Esophagus muscularis mucosa (tissue), 3 donors: ENCODE data around the gene MTTP.

Experiments used
- CTCF ChIP-seq, 3 experiments: fragments of 200-600 bp in 2 of 3; fragments of 450-650 bp in 1 of 3; sonication (generic) in 2 of 3; IDR thresholded peaks; one replicate each; pipeline ENCODE4 v1.5.1; 2017 to 2019; ENCODE audit warnings: antibody characterized with exemption in 3 of 3, mild to moderate bottlenecking in 2 of 3, moderate library complexity in 1 of 3
- POLR2A ChIP-seq: fragments of 450-650 bp; IDR thresholded peaks from one replicate; pipeline ENCODE4 v1.6.1; 2017; ENCODE audit warnings: antibody characterized with exemption, moderate library complexity, mild to moderate bottlenecking, low read depth
- POLR2AphosphoS5 ChIP-seq, 2 donors: sonication (generic); formaldehyde crosslinking; IDR thresholded peaks; one replicate each; pipeline ENCODE4 v1.6.1; 2017; ENCODE audit warnings: antibody characterized with exemption in 2 of 2

- TF ChIP-seq CTCF (IDR thresholded peaks at IDR 0.05) (no peak), POLR2A (no peak), POLR2AphosphoS5 (IDR thresholded peaks at IDR 0.05) (no peak)
Observed at GRCh38 chr4:99614491-99614890, 39.9 kb downstream of the MTTP start.
